Measurements from ENCODE around the gene ST6GAL2.

The ST6GAL2 gene

GRCh38 chr2:106827158-106827557 is 58.8 kb downstream of the ST6GAL2 start:
- DNase-seq (ENCODE audit: low spot score): no peak

GRCh38 chr2:106825161-106825560 is 60.8 kb downstream of the ST6GAL2 start:
- DNase-seq (ENCODE audit: low spot score): no peak

- no peak for DNase-seq (ENCODE audit: low spot score)
Measured at GRCh38 chr2:106816974-106817373, 69.0 kb downstream of the ST6GAL2 start.

- DNase-seq (ENCODE audit: low spot score): no peak
Measured at GRCh38 chr2:106812841-106813240, 73.1 kb downstream of the ST6GAL2 start.

GRCh38 chr2:106812383-106812782 is 73.6 kb downstream of the ST6GAL2 start:
- DNase-seq (ENCODE audit: low spot score): no peak

GRCh38 chr2:106805716-106806115 is 80.3 kb downstream of the ST6GAL2 start:
- DNase-seq (ENCODE audit: low spot score): no peak

GRCh38 chr2:106804161-106804560 is 81.8 kb downstream of the ST6GAL2 start:
- DNase-seq (ENCODE audit: low spot score): no peak

GRCh38 chr2:106800976-106801655 is 84.9 kb downstream of the ST6GAL2 start:
- DNase-seq (ENCODE audit: low spot score): no peak

- no peak for DNase-seq (ENCODE audit: low spot score)
Measured at GRCh38 chr2:106800180-106800579, 85.8 kb downstream of the ST6GAL2 start.

GRCh38 chr2:106798826-106799552 is 87.0 kb downstream of the ST6GAL2 start:
- no peak for DNase-seq (ENCODE audit: low spot score)

GRCh38 chr2:106797494-106797893 is 88.5 kb downstream of the ST6GAL2 start:
- DNase-seq (ENCODE audit: low spot score): no peak

- no peak for DNase-seq (ENCODE audit: low spot score)
Measured at GRCh38 chr2:106792671-106793070, 93.3 kb downstream of the ST6GAL2 start.

- DNase-seq (ENCODE audit: low spot score): no peak
Measured at GRCh38 chr2:106789185-106789584, 96.8 kb downstream of the ST6GAL2 start.

- DNase-seq (ENCODE audit: low spot score): no peak
Measured at GRCh38 chr2:106782681-106783080, 103.3 kb downstream of the ST6GAL2 start.

- DNase-seq (ENCODE audit: low spot score): no peak
Measured at GRCh38 chr2:106781196-106781595, 104.8 kb downstream of the ST6GAL2 start.

- DNase-seq (ENCODE audit: low spot score): no peak
Measured at GRCh38 chr2:106771811-106772210, 114.2 kb downstream of the ST6GAL2 start.

- DNase-seq (ENCODE audit: low spot score): no peak
Measured at GRCh38 chr2:106770986-106771385, 115.0 kb downstream of the ST6GAL2 start.

- DNase-seq (ENCODE audit: low spot score): no peak
Measured at GRCh38 chr2:106764614-106765013, 121.4 kb downstream of the ST6GAL2 start.

GRCh38 chr2:106759966-106760365 is 126.0 kb downstream of the ST6GAL2 start:
- DNase-seq (ENCODE audit: low spot score): no peak

GRCh38 chr2:106758901-106759497 is 127.0 kb downstream of the ST6GAL2 start:
- DNase-seq (ENCODE audit: low spot score): no peak

All from COLO829 (cell line).